SK-N-SH treated with all-trans-retinoic acid at 6 μM for 48 hours (cell line): Measurements from ENCODE around the gene DBNDD2.
A peak's percentile ranks its signal among the peaks of the same experiment; 100 is the strongest.

Experiments used
- ATAC-seq: fragments of 200-7000 bp; cut with Tn5 transposase; 3 replicates; pipeline ENCODE4 v1.9.1; 2020; ENCODE audit warnings: mild to moderate bottlenecking, moderate library complexity
- ARNTL ChIP-seq: fragments of 450-650 bp; formaldehyde crosslinking; IDR thresholded peaks from 2 replicates; pipeline ENCODE4 v1.5.0; 2020; ENCODE audit warnings: low read depth, mild to moderate bottlenecking, moderate library complexity, borderline replicate concordance
- BACH2 ChIP-seq: fragments of 250-450 bp; sonication (Bioruptor Pico); IDR thresholded peaks from 2 replicates; pipeline ENCODE4 v1.9.0; 2021; ENCODE audit warnings: mild to moderate bottlenecking, borderline replicate concordance
- CREB5 ChIP-seq: fragments of 250-450 bp; sonication (Bioruptor Pico); IDR thresholded peaks from 2 replicates; pipeline ENCODE4 v1.5.1; 2020; ENCODE audit warnings: low read depth, mild to moderate bottlenecking, moderate library complexity
- CSDC2 ChIP-seq: fragments of 250-450 bp; sonication (Bioruptor Pico); IDR thresholded peaks from 2 replicates; pipeline ENCODE4 v1.5.0; 2020; ENCODE audit warnings: mild to moderate bottlenecking, moderate library complexity
- CSRNP3 ChIP-seq: fragments of 250-450 bp; sonication (Bioruptor Pico); IDR thresholded peaks from 2 replicates; pipeline ENCODE4 v1.5.1; 2021; ENCODE audit warnings: mild to moderate bottlenecking, moderate library complexity
- ESRRG ChIP-seq: fragments of 250-450 bp; sonication (Bioruptor Pico); IDR thresholded peaks from 2 replicates; pipeline ENCODE4 v1.6.1; 2021; ENCODE audit warnings: mild to moderate bottlenecking
- ISL1 ChIP-seq: fragments of 250-450 bp; sonication (Bioruptor Pico); IDR thresholded peaks from 2 replicates; pipeline ENCODE4 v2.1.2; 2022; ENCODE audit warnings: mild to moderate bottlenecking, moderate library complexity
- PATZ1 ChIP-seq: fragments of 250-450 bp; sonication (Bioruptor Pico); IDR thresholded peaks from 2 replicates; pipeline ENCODE4 v1.8.0; 2020; ENCODE audit warnings: mild to moderate bottlenecking, moderate library complexity, borderline replicate concordance
- POU6F1 ChIP-seq: fragments of 250-450 bp; sonication (Bioruptor Pico); IDR thresholded peaks from 2 replicates; pipeline ENCODE4 v1.8.0; 2021; ENCODE audit warnings: low read depth, mild to moderate bottlenecking, moderate library complexity, borderline replicate concordance
- PPARA ChIP-seq: fragments of 250-450 bp; sonication (Bioruptor Pico); IDR thresholded peaks from 2 replicates; pipeline ENCODE4 v1.5.0; 2020; ENCODE audit warnings: mild to moderate bottlenecking, borderline replicate concordance
- RARB ChIP-seq: fragments of 250-450 bp; sonication (Bioruptor Pico); IDR thresholded peaks from 2 replicates; pipeline ENCODE4 v1.8.0; 2021; ENCODE audit warnings: mild to moderate bottlenecking, moderate library complexity
- TCF4 ChIP-seq: fragments of 250-450 bp; sonication (Bioruptor Pico); IDR thresholded peaks from 2 replicates; pipeline ENCODE4 v1.8.0; 2021; ENCODE audit warnings: mild to moderate bottlenecking, moderate library complexity, borderline replicate concordance
- TSHZ2 ChIP-seq: fragments of 250-450 bp; sonication (Bioruptor Pico); IDR thresholded peaks from 2 replicates; pipeline ENCODE4 v1.5.0; 2020; ENCODE audit warnings: mild to moderate bottlenecking, moderate library complexity
- ZC3H10 ChIP-seq: fragments of 250-450 bp; sonication (Bioruptor Pico); IDR thresholded peaks from 2 replicates; pipeline ENCODE4 v1.5.1; 2021; ENCODE audit warnings: mild to moderate bottlenecking, moderate library complexity
- ZFP3 ChIP-seq: fragments of 250-450 bp; sonication (Bioruptor Pico); IDR thresholded peaks from 2 replicates; pipeline ENCODE4 v1.5.0; 2020; ENCODE audit warnings: mild to moderate bottlenecking, moderate library complexity
- ZFP30 ChIP-seq: fragments of 450-650 bp; formaldehyde crosslinking; IDR thresholded peaks from 2 replicates; pipeline ENCODE4 v1.5.0; 2022; ENCODE audit warnings: mild to moderate bottlenecking, moderate library complexity
- ZNF565 ChIP-seq: fragments of 450-650 bp; formaldehyde crosslinking; conservative IDR thresholded peaks from 2 replicates; pipeline ENCODE4 v1.5.0; 2020; ENCODE audit warnings: low read depth, mild to moderate bottlenecking, moderate library complexity
- ZNF70 ChIP-seq: fragments of 450-650 bp; formaldehyde crosslinking; IDR thresholded peaks from 2 replicates; pipeline ENCODE4 v1.5.0; 2020; ENCODE audit warnings: mild to moderate bottlenecking, moderate library complexity
- ZNF8 ChIP-seq: fragments of 450-650 bp; formaldehyde crosslinking; IDR thresholded peaks from 2 replicates; pipeline ENCODE4 v1.5.0; 2020; ENCODE audit warnings: mild to moderate bottlenecking, moderate library complexity

The DBNDD2 gene

GRCh38 chr20:45444050-45444449, 36.0 kb downstream of the DBNDD2 start:
- TF ChIP-seq RARB (CRISPR knock-in tag), result no peak
- no peak for TF ChIP-seq PPARA (CRISPR knock-in tag)
- no peak for TF ChIP-seq ZNF8 (CRISPR knock-in tag)
- no peak for TF ChIP-seq ZFP30 (CRISPR knock-in tag)
- no peak for TF ChIP-seq POU6F1 (CRISPR knock-in tag)
- TF ChIP-seq BACH2 (CRISPR knock-in tag), result no peak
- no peak for TF ChIP-seq ZNF70
- no peak for TF ChIP-seq PATZ1 (CRISPR knock-in tag)
- no peak for TF ChIP-seq ESRRG (CRISPR knock-in tag)
- TF ChIP-seq ISL1 (CRISPR knock-in tag), result no peak
- TF ChIP-seq TCF4 (CRISPR knock-in tag), result no peak
- no peak for TF ChIP-seq CSDC2 (CRISPR knock-in tag)
- no peak for TF ChIP-seq CREB5 (CRISPR knock-in tag)
- no peak for TF ChIP-seq ZNF565
- no peak for ATAC-seq

- ATAC-seq, result peak; percentile 86
- TF ChIP-seq ZC3H10 (no peak), ESRRG (CRISPR knock-in tag) (no peak), CSRNP3 (CRISPR knock-in tag) (no peak), RARB (CRISPR knock-in tag) (no peak), CSDC2 (CRISPR knock-in tag) (no peak), ZFP30 (CRISPR knock-in tag) (no peak), TCF4 (CRISPR knock-in tag) (no peak), PATZ1 (CRISPR knock-in tag) (no peak), ZFP3 (CRISPR knock-in tag) (no peak), ARNTL (CRISPR knock-in tag) (no peak)
These were observed 37.9 kb downstream of the DBNDD2 start for GRCh38 chr20:45445805-45446562.

- ATAC-seq, result no peak
- TF ChIP-seq ZNF70 (no peak), BACH2 (CRISPR knock-in tag) (no peak), TSHZ2 (CRISPR knock-in tag) (no peak), PATZ1 (CRISPR knock-in tag) (no peak), ZFP3 (CRISPR knock-in tag) (no peak), ZFP30 (CRISPR knock-in tag) (no peak), ESRRG (CRISPR knock-in tag) (no peak), CREB5 (CRISPR knock-in tag) (no peak), CSRNP3 (CRISPR knock-in tag) (no peak), ZNF8 (CRISPR knock-in tag) (no peak), ZNF565 (no peak)
These were observed 40.2 kb downstream of the DBNDD2 start for GRCh38 chr20:45448270-45448669.
